GM18498 (cell line): ENCODE data around the gene MDC1.
A peak's percentile ranks its signal among the peaks of the same experiment; 100 is the strongest.
"Not testable (repeated sequence)": the region's sequence is repeated elsewhere in the genome, so short reads cannot be mapped to it uniquely, and the experiment has no call there.

Experiments used
- ATAC-seq: cut with Tn5 transposase; IDR thresholded peaks from one replicate; pipeline ENCODE4 v1.9.1; 2021; ENCODE audit warnings: mild to moderate bottlenecking, moderate library complexity; ENCODE audit not compliant: unreplicated experiment

The MDC1 gene

GRCh38 chr6:30683183-30683979 lies 33.7 kb downstream of the MDC1 start:
- no peak for ATAC-seq

DNA sequence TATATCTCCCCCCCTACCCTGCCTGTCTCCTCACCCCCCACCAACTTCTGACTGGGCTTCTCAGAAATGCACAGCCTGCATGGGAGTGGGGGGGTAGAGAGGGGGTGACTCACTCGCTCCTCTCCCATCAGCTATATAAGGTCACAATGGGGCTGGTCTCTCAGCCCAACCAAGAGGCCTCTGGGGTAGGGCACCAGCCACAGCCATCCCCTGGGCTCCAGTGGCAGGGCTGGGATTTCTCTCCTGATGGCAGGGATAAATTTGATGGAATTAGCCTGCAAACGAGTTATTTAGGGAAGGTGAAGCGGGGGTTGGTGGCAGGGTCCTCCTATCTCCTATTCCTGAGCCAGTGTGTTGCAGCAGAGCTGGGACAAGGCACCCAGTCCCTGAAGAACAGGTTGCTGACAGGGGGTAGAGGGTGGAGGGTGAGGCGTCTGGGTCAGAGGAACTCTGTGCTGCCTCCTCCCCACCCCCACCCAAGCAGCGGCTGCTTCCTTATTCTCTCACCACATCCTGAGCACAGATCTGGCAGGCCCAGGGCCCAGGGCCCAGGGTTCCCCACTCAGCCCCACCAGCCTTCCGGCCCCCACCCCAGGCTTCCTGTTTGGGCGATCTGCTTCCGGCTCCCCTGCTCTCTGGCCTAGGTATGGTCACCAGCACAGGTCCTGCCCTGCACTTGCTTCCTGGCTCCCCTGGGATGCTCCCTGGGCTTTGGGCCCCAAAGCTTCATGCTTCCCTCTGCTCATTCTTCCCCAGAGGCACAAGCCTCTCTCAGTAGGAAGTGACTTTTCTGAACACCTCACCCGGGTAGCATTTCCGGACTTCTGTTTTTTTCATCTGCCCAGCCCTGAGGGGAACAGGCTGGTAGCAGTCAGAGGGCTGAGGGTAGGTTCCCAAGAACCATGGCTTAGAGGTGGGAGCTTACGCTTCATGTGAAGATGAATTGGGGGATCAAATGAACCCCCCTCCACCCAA lies 34.7 kb downstream of the MDC1 start:
- ATAC-seq = peak; percentile 45

- no peak for ATAC-seq
Measured at GRCh38 chr6:30681766-30682142, 35.3 kb downstream of the MDC1 start.

DNA sequence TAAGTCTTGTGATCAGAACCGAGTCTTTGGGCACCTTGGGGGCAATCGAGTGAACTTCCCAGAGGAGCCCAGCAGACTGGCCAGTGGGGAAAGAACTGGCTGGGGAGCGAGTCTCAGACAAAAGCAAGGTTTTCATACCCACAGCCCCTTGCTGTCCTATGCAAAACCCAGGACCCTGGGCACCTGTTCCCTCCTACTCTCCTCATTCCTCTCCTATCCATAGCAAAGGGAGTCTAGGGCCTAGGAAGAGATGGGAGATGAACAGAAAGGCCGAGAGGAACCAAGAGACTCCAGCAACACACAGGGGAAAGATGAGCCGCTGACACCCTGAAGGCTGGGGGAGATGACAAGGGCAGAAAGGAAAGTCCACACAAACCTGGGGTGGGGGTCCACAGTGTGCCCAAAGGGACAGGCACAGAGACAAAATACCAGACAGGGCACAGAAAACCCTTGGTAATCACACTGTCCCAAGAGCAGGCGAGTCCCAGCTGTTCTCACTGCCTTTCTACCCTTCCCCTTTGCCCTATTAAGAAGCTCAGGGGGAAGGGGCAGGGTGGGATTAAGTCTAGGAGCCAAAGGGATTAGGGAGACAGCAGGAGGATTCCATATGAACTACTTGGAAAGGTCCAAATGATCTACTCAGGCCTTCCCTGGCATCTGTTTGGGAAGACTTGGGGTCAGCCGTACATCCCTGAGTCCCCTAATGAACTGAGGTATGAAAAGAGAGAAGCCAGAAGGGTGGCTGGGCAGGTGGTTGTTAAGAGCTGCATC lies 37.1 kb downstream of the MDC1 start:
- no peak for ATAC-seq

GRCh38 chr6:30678964-30679726 lies 37.9 kb downstream of the MDC1 start:
- ATAC-seq = peak; percentile 46

GRCh38 chr6:30676660-30677285 lies 40.3 kb downstream of the MDC1 start:
- no peak for ATAC-seq

- ATAC-seq = peak; percentile 73
Measured at GRCh38 chr6:30672445-30673253, 44.4 kb downstream of the MDC1 start, which contains the start of gene DHX16. Gene DHX16 (minus strand): TSS chr6:30673006. CDS start chr6:30672841, 165 bp downstream.

GRCh38 chr6:30670760-30671527 lies 46.1 kb downstream of the MDC1 start:
- ATAC-seq = no peak

DNA sequence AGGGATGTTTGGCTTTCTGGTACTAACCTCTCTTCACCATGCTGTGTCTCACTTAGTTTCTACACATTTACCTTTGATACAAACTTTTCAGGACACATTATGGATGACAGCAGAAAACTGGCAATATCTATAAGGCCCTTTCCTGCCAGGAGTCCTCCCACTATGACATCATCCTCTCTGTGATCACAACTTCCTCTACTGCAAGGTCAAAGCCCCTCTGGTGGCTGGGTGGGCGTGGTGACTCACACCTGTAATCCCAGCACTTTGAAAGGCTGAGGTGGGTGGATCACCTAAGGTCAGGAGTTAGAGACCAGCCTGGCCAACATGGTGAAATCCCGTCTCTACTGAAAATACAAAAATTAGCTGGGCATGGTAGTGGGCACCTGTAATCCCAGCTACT lies 50.8 kb downstream of the MDC1 start:
- ATAC-seq = not testable (repeated sequence)

GRCh38 chr6:30664994-30665767 lies 51.9 kb downstream of the MDC1 start:
- ATAC-seq = no peak

GRCh38 chr6:30657922-30658321 lies 59.2 kb downstream of the MDC1 start:
- ATAC-seq = not testable (repeated sequence)

DNA sequence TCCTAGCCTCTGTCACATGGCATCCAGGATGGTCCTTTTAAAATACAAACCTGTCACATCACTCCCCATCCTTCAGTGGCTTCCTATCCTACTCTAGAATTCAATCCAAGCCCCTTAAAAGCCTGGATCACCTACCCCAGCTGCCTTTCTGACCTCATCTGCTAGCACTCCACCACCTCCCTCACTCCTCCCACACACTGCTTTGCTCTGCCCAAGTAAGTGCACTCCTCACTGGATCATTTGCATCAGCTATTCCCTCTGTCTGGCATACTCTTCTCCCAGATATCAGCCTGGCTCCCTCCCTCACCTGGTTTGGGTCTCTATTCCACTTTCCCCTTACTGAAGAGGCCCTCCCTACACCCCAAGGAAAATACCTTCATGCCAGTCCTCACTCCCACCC lies 59.6 kb downstream of the MDC1 start:
- ATAC-seq = no peak

GRCh38 chr6:30656513-30656912 lies 60.6 kb downstream of the MDC1 start:
- ATAC-seq = no peak

DNA sequence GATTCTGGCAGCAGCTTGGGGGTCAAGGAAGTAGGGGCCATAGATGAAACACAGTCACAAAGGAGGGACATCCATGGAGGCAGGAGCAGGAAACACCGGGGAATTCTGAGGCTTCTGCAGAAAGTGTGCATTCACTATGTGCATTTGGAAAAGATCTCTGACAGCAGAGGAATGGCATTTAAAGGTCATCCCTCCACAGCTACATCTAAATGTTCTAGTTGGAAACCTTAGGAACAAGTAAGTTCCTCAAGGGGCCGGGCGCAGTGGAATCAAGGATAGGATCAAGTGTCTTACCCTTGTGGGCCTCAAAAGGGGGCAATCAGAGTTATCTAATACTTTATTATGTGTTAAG lies 61.4 kb downstream of the MDC1 start:
- ATAC-seq = no peak

DNA sequence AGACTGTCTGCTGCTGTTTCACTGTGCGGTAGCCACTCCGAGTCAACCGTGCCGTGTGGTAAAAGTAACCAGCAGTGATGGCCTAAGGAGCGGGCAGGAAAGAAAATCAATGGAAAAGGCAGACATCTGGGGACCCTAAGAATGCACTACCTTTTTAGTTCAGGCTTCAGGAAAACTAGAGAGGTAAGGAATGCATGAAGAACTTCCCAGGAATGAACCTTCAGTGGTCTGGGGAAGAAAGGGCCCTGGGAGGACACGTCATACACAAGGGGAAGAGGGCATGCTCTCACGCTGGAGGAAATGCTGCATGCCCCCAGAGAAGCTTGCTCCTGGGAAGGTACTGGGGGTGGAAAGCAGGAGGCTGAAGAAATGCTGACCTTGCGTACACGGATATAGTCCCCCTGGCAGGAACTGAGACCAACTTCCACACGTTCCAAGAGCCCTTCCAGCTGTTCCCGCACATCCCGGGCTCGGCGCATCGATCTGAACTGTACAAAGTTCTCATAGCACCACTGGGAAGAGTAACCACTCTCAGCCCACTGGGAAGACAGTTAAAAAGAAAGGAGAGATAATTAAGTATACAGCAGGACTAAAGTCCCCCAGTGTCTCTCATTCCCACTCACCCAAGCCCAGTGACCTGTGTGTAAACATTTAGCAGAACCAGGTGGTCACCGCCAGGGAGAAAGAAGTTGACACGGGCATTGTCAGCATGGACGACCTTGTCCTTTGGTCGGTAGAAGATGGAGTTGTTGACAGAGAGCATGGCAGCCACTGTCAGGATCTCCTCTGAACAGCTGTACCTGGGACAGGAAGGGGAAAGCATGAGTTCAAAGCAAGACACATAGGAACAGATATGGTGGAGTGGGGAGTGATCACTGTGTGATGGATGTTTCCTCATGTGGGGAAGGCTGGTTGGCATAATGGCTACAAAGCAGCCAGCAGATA lies 62.0 kb downstream of the MDC1 start:
- no peak for ATAC-seq

- no peak for ATAC-seq
Measured at GRCh38 chr6:30651143-30651542, 65.9 kb downstream of the MDC1 start.
